ENCODE results near the gene SORCS2. TPM values are rescaled to one million over a fixed set of nuclear protein-coding genes. Genes with fewer than 3 reads are reported as not detected.

The SORCS2 gene
- total RNA-seq, 2 donors from 2014 or later: 0.54 to 0.74 TPM

DNA sequence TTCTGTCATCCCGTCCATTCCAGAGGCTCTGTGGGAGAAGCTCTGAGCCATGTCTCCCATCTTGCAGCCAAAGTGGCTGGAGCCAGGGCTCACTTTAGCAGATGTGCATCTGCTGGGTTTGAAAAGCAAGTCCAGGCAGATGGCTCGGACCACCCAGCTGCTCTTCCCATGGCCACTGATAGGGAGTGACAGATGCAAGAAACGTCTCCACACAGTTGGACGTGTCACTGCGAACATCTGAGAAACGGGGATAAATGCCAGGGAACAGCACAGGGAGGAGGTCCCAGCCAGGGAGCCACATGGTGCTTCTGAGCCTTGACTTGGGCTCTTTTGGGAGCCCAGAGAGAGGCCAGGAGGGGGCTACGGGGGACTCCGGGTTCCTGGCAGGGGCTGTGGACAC is 505.0 kb downstream of the SORCS2 start:
- H3K27me3 ChIP-seq: no peaks in the 10 kb centered on the region
- H3K4me1 ChIP-seq: no peaks in the 10 kb centered on the region
- no peak overlapping the region for H3K27ac ChIP-seq
- intact Hi-C loops (cut with DNase I): no loop called here
- H3K9me3 ChIP-seq: no peaks in the 10 kb centered on the region
- TF ChIP-seq, protein P1, sequence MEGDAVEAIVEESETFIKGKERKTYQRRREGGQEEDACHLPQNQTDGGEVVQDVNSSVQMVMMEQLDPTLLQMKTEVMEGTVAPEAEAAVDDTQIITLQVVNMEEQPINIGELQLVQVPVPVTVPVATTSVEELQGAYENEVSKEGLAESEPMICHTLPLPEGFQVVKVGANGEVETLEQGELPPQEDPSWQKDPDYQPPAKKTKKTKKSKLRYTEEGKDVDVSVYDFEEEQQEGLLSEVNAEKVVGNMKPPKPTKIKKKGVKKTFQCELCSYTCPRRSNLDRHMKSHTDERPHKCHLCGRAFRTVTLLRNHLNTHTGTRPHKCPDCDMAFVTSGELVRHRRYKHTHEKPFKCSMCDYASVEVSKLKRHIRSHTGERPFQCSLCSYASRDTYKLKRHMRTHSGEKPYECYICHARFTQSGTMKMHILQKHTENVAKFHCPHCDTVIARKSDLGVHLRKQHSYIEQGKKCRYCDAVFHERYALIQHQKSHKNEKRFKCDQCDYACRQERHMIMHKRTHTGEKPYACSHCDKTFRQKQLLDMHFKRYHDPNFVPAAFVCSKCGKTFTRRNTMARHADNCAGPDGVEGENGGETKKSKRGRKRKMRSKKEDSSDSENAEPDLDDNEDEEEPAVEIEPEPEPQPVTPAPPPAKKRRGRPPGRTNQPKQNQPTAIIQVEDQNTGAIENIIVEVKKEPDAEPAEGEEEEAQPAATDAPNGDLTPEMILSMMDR (IDR thresholded peaks at IDR 0.05): no peak
- no peaks in the 10 kb centered on the region for H3K36me3 ChIP-seq
- no peak overlapping the region for H3K4me3 ChIP-seq
- no peak for DNase-seq
- no peak overlapping the region for H3K9ac ChIP-seq (ENCODE audit: low read depth in 2 of 2, low read length in 2 of 2)

DNA sequence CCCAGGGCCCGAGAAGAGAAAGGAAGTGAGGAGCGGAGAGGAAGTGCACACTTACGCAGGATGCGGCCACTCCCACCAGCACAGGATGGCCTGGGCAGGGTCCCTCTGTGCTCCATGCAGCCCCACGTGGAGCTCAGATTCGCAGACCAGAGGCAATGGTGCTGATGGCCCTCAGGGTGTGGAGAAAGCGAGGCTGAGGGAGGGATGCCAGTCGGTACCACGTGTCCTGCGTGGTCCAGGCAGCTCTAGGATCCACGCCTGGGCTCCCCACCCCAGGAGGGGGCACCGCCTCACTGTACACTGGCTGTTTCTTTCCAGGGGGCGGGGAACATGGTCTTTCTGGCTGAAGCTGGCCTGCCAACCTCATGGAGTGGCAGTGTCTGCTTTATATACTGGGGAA is 505.5 kb downstream of the SORCS2 start:
- Histone ChIP-seq H3K27ac (no peak overlapping the region), H3K9ac (ENCODE audit: low read depth in 2 of 2, low read length in 2 of 2) (no peak overlapping the region), H3K36me3 (no peaks in the 10 kb centered on the region), H3K4me3 (no peak overlapping the region), H3K27me3 (no peaks in the 10 kb centered on the region), H3K4me1 (no peaks in the 10 kb centered on the region), H3K9me3 (no peaks in the 10 kb centered on the region)
- intact Hi-C loops (cut with DNase I): no loop called here
- TF ChIP-seq, protein P1 (IDR thresholded peaks at IDR 0.05): no peak
- no peak for DNase-seq

DNA sequence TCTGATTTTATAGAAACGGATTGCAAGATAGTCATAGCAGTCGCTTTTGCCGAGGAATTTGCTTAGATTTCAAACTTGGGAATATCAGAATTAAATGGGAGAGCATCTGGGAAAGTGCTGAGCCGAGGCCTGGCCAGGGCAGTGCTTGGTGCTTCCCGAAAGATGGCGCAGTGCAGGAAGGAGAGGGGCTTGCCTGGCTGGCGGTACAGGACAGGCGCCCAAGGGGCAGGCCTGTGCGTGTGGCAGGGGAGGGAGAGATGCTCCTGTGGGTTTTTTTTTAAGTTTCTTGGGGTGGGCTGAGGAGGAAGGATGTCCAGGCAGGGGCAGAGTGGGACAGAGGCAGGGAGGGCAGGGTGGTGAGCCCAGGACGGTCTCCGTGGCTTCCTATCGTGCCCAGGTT is 506.2 kb downstream of the SORCS2 start:
- no peaks in the 10 kb centered on the region for H3K4me1 ChIP-seq
- no peaks in the 10 kb centered on the region for H3K36me3 ChIP-seq
- intact Hi-C loops (cut with DNase I): no loop called here
- no peaks in the 10 kb centered on the region for H3K27me3 ChIP-seq
- no peaks in the 10 kb centered on the region for H3K9me3 ChIP-seq
- no peak overlapping the region for H3K9ac ChIP-seq (ENCODE audit: low read depth in 2 of 2, low read length in 2 of 2)
- DNase-seq: no peak
- no peak overlapping the region for H3K4me3 ChIP-seq
- no peak overlapping the region for H3K27ac ChIP-seq
- TF ChIP-seq, protein P1 (IDR thresholded peaks at IDR 0.05): no peak

DNA sequence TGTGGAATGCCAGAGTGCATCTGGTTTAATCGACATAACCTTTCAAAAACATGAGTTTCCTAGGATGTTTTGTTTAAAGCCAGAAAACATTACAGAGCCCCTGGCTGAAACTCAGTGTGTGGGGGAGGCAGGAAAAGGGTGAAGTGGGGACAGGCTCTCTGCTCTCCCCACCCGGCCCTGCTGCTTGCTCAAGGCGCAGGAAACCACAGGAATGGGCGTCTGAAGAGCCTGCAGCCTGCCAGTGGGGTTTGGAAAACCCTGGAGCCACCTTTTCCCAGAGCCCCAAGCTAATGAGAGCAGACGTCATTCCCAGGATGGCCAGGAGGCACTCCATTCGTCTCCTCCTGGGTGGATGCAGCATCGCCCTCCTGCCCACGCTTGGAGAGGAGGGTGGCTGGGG is 506.7 kb downstream of the SORCS2 start:
- intact Hi-C loops (cut with DNase I): no loop called here
- Histone ChIP-seq H3K4me3 (no peak overlapping the region), H3K36me3 (no peaks in the 10 kb centered on the region), H3K9me3 (no peaks in the 10 kb centered on the region), H3K27ac (no peak overlapping the region), H3K9ac (ENCODE audit: low read depth in 2 of 2, low read length in 2 of 2) (no peak overlapping the region), H3K27me3 (no peaks in the 10 kb centered on the region), H3K4me1 (no peaks in the 10 kb centered on the region)
- TF ChIP-seq, protein P1 (IDR thresholded peaks at IDR 0.05): no peak
- no peak for DNase-seq

DNA sequence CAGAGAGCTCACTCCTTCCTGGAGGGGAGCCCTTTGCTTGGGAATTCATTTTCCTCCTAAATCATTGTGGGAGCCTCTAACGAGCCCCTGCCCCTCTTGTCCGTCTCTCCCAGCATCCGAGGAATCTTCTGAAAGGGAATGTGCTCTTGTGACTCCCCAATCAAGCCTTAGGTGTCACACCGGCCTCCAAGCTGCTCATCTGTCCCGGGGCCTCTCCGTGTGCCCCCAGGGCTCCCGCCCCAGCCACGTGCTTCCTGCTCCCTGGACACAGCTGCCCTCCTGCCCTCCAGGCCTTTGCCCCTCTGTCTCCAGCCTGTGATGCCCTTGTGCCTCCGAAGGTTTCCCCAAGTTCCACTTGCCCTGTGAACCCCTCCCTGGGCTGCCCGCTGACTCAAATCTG is 507.5 kb downstream of the SORCS2 start:
- TF ChIP-seq, protein P1 (IDR thresholded peaks at IDR 0.05): no peak

DNA sequence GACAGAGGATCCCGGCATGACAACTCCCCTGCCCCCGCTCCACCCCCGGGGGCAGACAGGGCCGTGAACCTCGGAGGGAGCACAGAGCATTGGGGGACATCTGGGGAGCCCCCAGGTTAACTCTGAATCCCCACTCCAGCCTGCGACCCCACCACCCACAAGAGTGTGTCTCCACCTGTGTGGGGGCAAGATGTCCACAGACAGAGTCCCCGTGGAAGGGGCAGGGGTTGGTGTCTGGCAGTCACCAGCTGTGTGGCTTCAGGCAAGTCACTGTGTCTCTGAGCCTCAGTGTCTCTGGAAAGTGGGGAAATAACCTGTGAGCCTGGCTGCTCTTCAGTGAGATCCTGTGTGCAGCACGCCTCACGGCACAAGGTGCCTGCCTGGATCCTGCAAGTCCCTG is 508.3 kb downstream of the SORCS2 start:
- Histone ChIP-seq H3K9ac (ENCODE audit: low read depth in 2 of 2, low read length in 2 of 2) (no peak overlapping the region), H3K36me3 (no peaks in the 10 kb centered on the region), H3K27me3 (no peaks in the 10 kb centered on the region), H3K4me3 (no peak overlapping the region), H3K4me1 (no peaks in the 10 kb centered on the region), H3K27ac (no peak overlapping the region), H3K9me3 (no peaks in the 10 kb centered on the region)
- DNase-seq: no peak
- TF ChIP-seq, protein P1 (IDR thresholded peaks at IDR 0.05): no peak
- intact Hi-C loops (cut with DNase I): no loop called here

More for the DNA sequence above, 507.5 kb downstream of the SORCS2 start:
- Histone ChIP-seq H3K27me3 (no peaks in the 10 kb centered on the region), H3K36me3 (no peaks in the 10 kb centered on the region), H3K4me1 (no peaks in the 10 kb centered on the region), H3K9me3 (no peaks in the 10 kb centered on the region), H3K27ac (no peak overlapping the region), H3K9ac (ENCODE audit: low read depth in 2 of 2, low read length in 2 of 2) (no peak overlapping the region), H3K4me3 (no peak overlapping the region)
- no peak for DNase-seq
- intact Hi-C loops (cut with DNase I): no loop called here
